Osteoblast (primary cell): ENCODE measurements around the gene DLG1. TPM values are rescaled to one million over a fixed set of nuclear protein-coding genes. Genes with fewer than 3 reads are reported as not detected.
A peak's percentile ranks its signal among the peaks of the same experiment; 100 is the strongest.

Source experiments
- DNase-seq: peaks from one replicate; pipeline ENCODE4 v3.0.0; 2011; ENCODE audit warnings: low spot score, mixed read lengths; ENCODE audit not compliant: insufficient read length; ENCODE audit errors: missing footprints
- H2AFZ ChIP-seq: 2 replicates; pipeline ENCODE4 v1.6.0; 2011; ENCODE audit warnings: mild to moderate bottlenecking, low read length
- H3K27ac ChIP-seq: 2 replicates; pipeline ENCODE4 v1.5.1; 2011; ENCODE audit warnings: mild to moderate bottlenecking, low read depth, low read length, moderate library complexity
- H3K27me3 ChIP-seq: 2 replicates; pipeline ENCODE4 v1.6.0; 2012; ENCODE audit warnings: mild to moderate bottlenecking, control low read depth, inconsistent platforms, low read length, moderate library complexity; ENCODE audit not compliant: insufficient read depth
- H3K36me3 ChIP-seq: 2 replicates; pipeline ENCODE4 v1.5.1; 2011; ENCODE audit warnings: mild to moderate bottlenecking, low read length, control low read depth, moderate library complexity; ENCODE audit not compliant: insufficient read depth
- H3K4me1 ChIP-seq: 2 replicates; pipeline ENCODE4 v1.5.1; 2011; ENCODE audit warnings: mild to moderate bottlenecking, low read length, control low read depth, moderate library complexity; ENCODE audit not compliant: insufficient read depth
- H3K4me2 ChIP-seq: 2 replicates; pipeline ENCODE4 v1.6.0; 2011; ENCODE audit warnings: mild to moderate bottlenecking, low read length; ENCODE audit not compliant: insufficient read depth
- H3K4me3 ChIP-seq: fragments of 200-600 bp; sonication (generic); 3 replicates; pipeline ENCODE4 v1.5.1; 2012; ENCODE audit warnings: mild to moderate bottlenecking, low read length, inconsistent platforms; ENCODE audit not compliant: insufficient read depth
- H3K79me2 ChIP-seq: 2 replicates; pipeline ENCODE4 v1.6.0; 2012; ENCODE audit warnings: mild to moderate bottlenecking, low read length, control low read depth, inconsistent platforms; ENCODE audit not compliant: insufficient read depth
- H3K9me3 ChIP-seq: 2 replicates; pipeline ENCODE4 v1.5.1; 2011; ENCODE audit warnings: low read depth, low read length, control low read depth
- H4K20me1 ChIP-seq: 2 replicates; pipeline ENCODE4 v1.6.0; 2012; ENCODE audit warnings: mild to moderate bottlenecking, low read length, control low read depth; ENCODE audit not compliant: insufficient read depth
- CTCF ChIP-seq: IDR thresholded peaks from 2 replicates; pipeline ENCODE4 v1.5.1; 2011; ENCODE audit warnings: mild to moderate bottlenecking, low read depth, low read length, moderate library complexity; ENCODE audit errors: extremely low read depth
- total RNA-seq: library from RNA; depleted of rRNA; stranded (reverse); fragments of >200 nt; gene quantifications from 2 replicates; pipeline ENCODE4 v1.2.3, GENCODE V29; 2012

The DLG1 gene
- total RNA-seq, 1 donor, result 79.3 TPM

GRCh38 chr3:197226179-197226578 lies 72.2 kb downstream of the DLG1 start:
- Histone ChIP-seq H3K4me1 (peaks cover 17% of the 10 kb centered on the region), H3K4me2 (no peak overlapping the region), H3K4me3 (no peak overlapping the region), H2AFZ (no peak overlapping the region), H3K27ac (no peak overlapping the region), H3K27me3 (no peaks in the 10 kb centered on the region), H3K9me3 (no peaks in the 10 kb centered on the region), H4K20me1 (peaks cover 25% of the 10 kb centered on the region), H3K79me2 (peaks cover 96% of the 10 kb centered on the region), H3K36me3 (no peaks in the 10 kb centered on the region)
- TF ChIP-seq CTCF, result no peak
- no peak for DNase-seq

- H3K36me3 ChIP-seq, result no peaks in the 10 kb centered on the region
These were observed 72.8 kb downstream of the DLG1 start for GRCh38 chr3:197225579-197225978.

GRCh38 chr3:197224034-197224444 lies 74.4 kb downstream of the DLG1 start:
- Histone ChIP-seq H4K20me1 (peaks cover 18% of the 10 kb centered on the region), H3K4me2 (no peak overlapping the region)

More at GRCh38 chr3:197225579-197225978, 72.8 kb downstream of the DLG1 start:
- no peak for TF ChIP-seq CTCF
- Histone ChIP-seq H3K4me3 (no peak overlapping the region), H3K27ac (no peak overlapping the region), H3K79me2 (peaks cover 96% of the 10 kb centered on the region), H3K27me3 (no peaks in the 10 kb centered on the region), H3K4me2 (no peak overlapping the region), H4K20me1 (peaks cover 25% of the 10 kb centered on the region), H2AFZ (no peak overlapping the region), H3K9me3 (no peaks in the 10 kb centered on the region), H3K4me1 (peaks cover 17% of the 10 kb centered on the region)
- DNase-seq, result no peak

GRCh38 chr3:197222937-197223370 lies 75.5 kb downstream of the DLG1 start:
- Histone ChIP-seq H3K79me2 (peaks cover 96% of the 10 kb centered on the region), H3K4me2 (no peak overlapping the region), H3K27ac (no peak overlapping the region), H3K36me3 (no peaks in the 10 kb centered on the region), H4K20me1 (peaks cover 15% of the 10 kb centered on the region), H3K4me3 (no peak overlapping the region), H3K27me3 (no peaks in the 10 kb centered on the region), H3K9me3 (no peaks in the 10 kb centered on the region), H3K4me1 (peaks cover 17% of the 10 kb centered on the region), H2AFZ (no peak overlapping the region)
- DNase-seq, result no peak
- TF ChIP-seq CTCF, result no peak

More at GRCh38 chr3:197224034-197224444, 74.4 kb downstream of the DLG1 start:
- no peak overlapping the region for H3K4me3 ChIP-seq
- no peaks in the 10 kb centered on the region for H3K9me3 ChIP-seq
- DNase-seq, result peak; percentile 81
- peaks cover 96% of the 10 kb centered on the region for H3K79me2 ChIP-seq
- no peak overlapping the region for H2AFZ ChIP-seq
- H3K27me3 ChIP-seq, result no peaks in the 10 kb centered on the region
- peak; percentile 62 for TF ChIP-seq CTCF
- no peak overlapping the region for H3K27ac ChIP-seq
- no peaks in the 10 kb centered on the region for H3K36me3 ChIP-seq
- H3K4me1 ChIP-seq, result peaks cover 17% of the 10 kb centered on the region
